WI38 (cell line): ENCODE data around the gene PAX5.
"Not testable (repeated sequence)": the region's sequence is repeated elsewhere in the genome, so short reads cannot be mapped to it uniquely, and the experiment has no call there.

ENCODE experiments used
- H3K4me3 ChIP-seq: 2 replicates; pipeline ENCODE4 v1.5.1; 2011; ENCODE audit warnings: low read depth, mild to moderate bottlenecking, control low read depth, low read length
- CTCF ChIP-seq: IDR thresholded peaks from 2 replicates; pipeline ENCODE4 v1.5.1; 2012; ENCODE audit warnings: low read depth, mild to moderate bottlenecking, control low read depth, low read length

The PAX5 gene

GRCh38 chr9:37062336-37062735 is 28.3 kb upstream of the PAX5 start:
- no peak overlapping the region for H3K4me3 ChIP-seq
- TF ChIP-seq CTCF, result no peak

GRCh38 chr9:37061768-37062167 is 27.7 kb upstream of the PAX5 start:
- H3K4me3 ChIP-seq, result no peak overlapping the region
- TF ChIP-seq CTCF, result no peak

GRCh38 chr9:37060833-37061232 is 26.8 kb upstream of the PAX5 start:
- H3K4me3 ChIP-seq, result no peak overlapping the region
- TF ChIP-seq CTCF, result no peak

- no peak overlapping the region for H3K4me3 ChIP-seq
- TF ChIP-seq CTCF, result no peak
These were observed 22.2 kb upstream of the PAX5 start for GRCh38 chr9:37056046-37056920.

DNA sequence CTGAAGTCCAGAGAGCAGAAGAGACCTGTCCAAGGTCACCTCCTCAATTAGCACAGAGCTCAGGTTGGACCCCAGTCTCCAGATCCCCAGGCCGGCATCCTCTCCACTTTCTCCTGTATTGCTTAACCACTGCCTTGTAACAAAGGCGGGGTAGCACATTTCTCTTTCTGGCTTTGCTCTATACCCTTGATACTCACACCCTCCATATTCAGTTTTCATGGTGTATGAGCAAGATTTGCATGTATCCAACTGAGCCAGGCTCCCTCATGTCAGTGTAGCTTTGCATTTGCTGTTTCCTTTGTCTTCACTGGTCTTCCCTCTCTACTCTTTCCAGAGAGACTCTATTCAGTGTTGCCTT is 20.3 kb upstream of the PAX5 start:
- not testable (repeated sequence) for H3K4me3 ChIP-seq

GRCh38 chr9:37053684-37054362 is 19.8 kb upstream of the PAX5 start:
- no peak for TF ChIP-seq CTCF
- no peak overlapping the region for H3K4me3 ChIP-seq

DNA sequence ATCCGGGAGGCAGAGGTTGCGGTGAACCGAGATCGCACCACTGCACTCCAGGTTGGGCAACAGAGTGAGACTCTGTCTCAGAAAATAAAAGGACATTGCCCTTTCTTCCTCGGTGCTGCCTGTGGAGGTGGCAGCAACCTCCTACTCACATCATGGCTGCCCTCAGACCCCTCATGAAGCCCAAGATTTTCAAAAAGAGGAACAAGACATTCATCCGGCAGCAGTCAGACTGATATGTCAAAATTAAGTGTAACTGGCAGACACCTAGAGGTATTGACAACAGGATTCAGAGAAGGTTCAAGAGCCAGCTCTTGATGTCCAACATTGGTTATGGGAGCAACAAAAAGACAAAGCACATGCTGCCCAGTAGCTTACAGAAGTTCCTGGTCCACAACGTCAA is 12.6 kb upstream of the PAX5 start:
- no peak overlapping the region for H3K4me3 ChIP-seq
- no peak for TF ChIP-seq CTCF

- no peak for TF ChIP-seq CTCF
- H3K4me3 ChIP-seq, result no peak overlapping the region
These were observed 8.4 kb upstream of the PAX5 start for GRCh38 chr9:37042421-37042820.
